GM12874 (cell line): ENCODE data around the gene HOXB8.

ENCODE experiments used
- CTCF ChIP-seq: IDR thresholded peaks from 2 replicates; pipeline ENCODE4 v1.5.1; 2011; ENCODE audit warnings: low read depth, mild to moderate bottlenecking, control low read depth, low read length, moderate library complexity; ENCODE audit not compliant: insufficient read depth

The HOXB8 gene

GRCh38 chr17:48615047-48615962 lies at the start of gene HOXB8:
HOXB8 (minus strand) TSS chr17:48615292; CDS start chr17:48614704, 588 bp downstream.
- no peak for TF ChIP-seq CTCF

GRCh38 chr17:48663134-48663924 lies 48.2 kb upstream of the HOXB8 start:
- TF ChIP-seq CTCF: no peak

GRCh38 chr17:48655913-48656312 lies 40.8 kb upstream of the HOXB8 start:
- TF ChIP-seq CTCF: no peak

GRCh38 chr17:48649741-48650140 lies 34.6 kb upstream of the HOXB8 start:
- TF ChIP-seq CTCF: no peak

GRCh38 chr17:48647963-48648245 lies 32.8 kb upstream of the HOXB8 start:
- no peak for TF ChIP-seq CTCF

- TF ChIP-seq CTCF: no peak
Measured at GRCh38 chr17:48647103-48647962, 32.2 kb upstream of the HOXB8 start.
